ENCODE measurements around the gene IFNL3.

The IFNL3 gene

GRCh38 chr19:39207293-39207836 lies 37.4 kb downstream of the IFNL3 start:
- TF ChIP-seq POLR2AphosphoS5 (IDR thresholded peaks at IDR 0.05; ENCODE audit: low read depth) (no peak), GABPA (IDR thresholded peaks at IDR 0.05; ENCODE audit: low read depth) (no peak), CTCF (IDR thresholded peaks at IDR 0.05; ENCODE audit: insufficient read depth, low read length) (no peak), REST (IDR thresholded peaks at IDR 0.05; ENCODE audit: insufficient replicate concordance, low read depth) (no peak), SPI1 (IDR thresholded peaks at IDR 0.05; ENCODE audit: borderline replicate concordance, low read depth) (no peak)
- Histone ChIP-seq H3K4me3 (replicated peaks; ENCODE audit: insufficient read depth, low read length) (no peak overlapping the region), H3K27ac (replicated peaks) (no peak overlapping the region), H3K27me3 (ENCODE audit: insufficient read depth, poor library complexity, severe bottlenecking) (peaks cover 28% of the 10 kb centered on the region)
- no peak for DNase-seq (ENCODE audit: low read depth in 1 of 2, low spot score in 1 of 2)

GRCh38 chr19:39206122-39206521 lies 38.7 kb downstream of the IFNL3 start:
- peaks cover 31% of the 10 kb centered on the region for H3K27me3 ChIP-seq (ENCODE audit: insufficient read depth, poor library complexity, severe bottlenecking)
- TF ChIP-seq CTCF (IDR thresholded peaks at IDR 0.05; ENCODE audit: insufficient read depth, low read length) (no peak), SPI1 (IDR thresholded peaks at IDR 0.05; ENCODE audit: borderline replicate concordance, low read depth) (no peak), REST (IDR thresholded peaks at IDR 0.05; ENCODE audit: insufficient replicate concordance, low read depth) (no peak), GABPA (IDR thresholded peaks at IDR 0.05; ENCODE audit: low read depth) (no peak), POLR2AphosphoS5 (IDR thresholded peaks at IDR 0.05; ENCODE audit: low read depth) (no peak)
- no peak overlapping the region for H3K4me3 ChIP-seq (replicated peaks; ENCODE audit: insufficient read depth, low read length)
- DNase-seq (ENCODE audit: low read depth in 1 of 2, low spot score in 1 of 2): no peak
- no peak overlapping the region for H3K27ac ChIP-seq (replicated peaks)

GRCh38 chr19:39205449-39205764 lies 39.4 kb downstream of the IFNL3 start:
- no peak overlapping the region for H3K4me3 ChIP-seq (replicated peaks; ENCODE audit: insufficient read depth, low read length)
- no peak for DNase-seq (ENCODE audit: low read depth in 1 of 2, low spot score in 1 of 2)
- no peak for TF ChIP-seq CTCF (IDR thresholded peaks at IDR 0.05; ENCODE audit: insufficient read depth, low read length)
- no peak for TF ChIP-seq REST (IDR thresholded peaks at IDR 0.05; ENCODE audit: insufficient replicate concordance, low read depth)
- TF ChIP-seq POLR2AphosphoS5 (IDR thresholded peaks at IDR 0.05; ENCODE audit: low read depth): no peak
- no peak for TF ChIP-seq GABPA (IDR thresholded peaks at IDR 0.05; ENCODE audit: low read depth)
- TF ChIP-seq SPI1 (IDR thresholded peaks at IDR 0.05; ENCODE audit: borderline replicate concordance, low read depth): no peak
- H3K27me3 ChIP-seq (ENCODE audit: insufficient read depth, poor library complexity, severe bottlenecking): peaks cover 38% of the 10 kb centered on the region
- H3K27ac ChIP-seq (replicated peaks): no peak overlapping the region

Measured in HL-60 (cell line).